ENCODE results near the gene ENO1. TPM values are rescaled to one million over a fixed set of nuclear protein-coding genes. Genes with fewer than 3 reads are reported as not detected.

The ENO1 gene
- total and polyA plus RNA-seq, 9 of the 15 experiments (the other 6 are each of a cell fraction or from before 2014, with no cell fraction given): 2,249 to 7,472 (median 2,868) TPM

DNA sequence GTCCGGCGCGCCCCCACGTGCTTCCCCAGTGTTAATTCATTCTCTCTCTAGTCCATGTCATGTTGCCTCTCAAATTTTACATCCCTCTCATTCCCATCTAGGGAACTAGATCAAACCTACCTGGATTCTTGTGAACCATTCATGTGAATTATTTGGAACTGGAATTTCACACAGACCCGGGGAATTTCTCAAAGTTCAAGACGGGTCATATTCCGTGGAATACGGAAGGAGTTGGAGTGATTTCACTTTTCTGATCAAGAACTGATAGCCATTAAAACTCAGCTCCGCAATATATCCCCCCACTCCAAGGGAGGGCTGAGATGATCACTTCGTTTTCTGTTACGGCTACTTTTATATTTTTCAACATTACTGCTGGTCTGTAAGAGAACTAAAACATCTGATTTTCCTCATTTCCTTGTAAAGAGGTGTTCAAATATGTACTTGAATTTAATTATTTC, 1.0 kb upstream of the ENO1 start (continued):
- TF ChIP-seq, protein P1, sequence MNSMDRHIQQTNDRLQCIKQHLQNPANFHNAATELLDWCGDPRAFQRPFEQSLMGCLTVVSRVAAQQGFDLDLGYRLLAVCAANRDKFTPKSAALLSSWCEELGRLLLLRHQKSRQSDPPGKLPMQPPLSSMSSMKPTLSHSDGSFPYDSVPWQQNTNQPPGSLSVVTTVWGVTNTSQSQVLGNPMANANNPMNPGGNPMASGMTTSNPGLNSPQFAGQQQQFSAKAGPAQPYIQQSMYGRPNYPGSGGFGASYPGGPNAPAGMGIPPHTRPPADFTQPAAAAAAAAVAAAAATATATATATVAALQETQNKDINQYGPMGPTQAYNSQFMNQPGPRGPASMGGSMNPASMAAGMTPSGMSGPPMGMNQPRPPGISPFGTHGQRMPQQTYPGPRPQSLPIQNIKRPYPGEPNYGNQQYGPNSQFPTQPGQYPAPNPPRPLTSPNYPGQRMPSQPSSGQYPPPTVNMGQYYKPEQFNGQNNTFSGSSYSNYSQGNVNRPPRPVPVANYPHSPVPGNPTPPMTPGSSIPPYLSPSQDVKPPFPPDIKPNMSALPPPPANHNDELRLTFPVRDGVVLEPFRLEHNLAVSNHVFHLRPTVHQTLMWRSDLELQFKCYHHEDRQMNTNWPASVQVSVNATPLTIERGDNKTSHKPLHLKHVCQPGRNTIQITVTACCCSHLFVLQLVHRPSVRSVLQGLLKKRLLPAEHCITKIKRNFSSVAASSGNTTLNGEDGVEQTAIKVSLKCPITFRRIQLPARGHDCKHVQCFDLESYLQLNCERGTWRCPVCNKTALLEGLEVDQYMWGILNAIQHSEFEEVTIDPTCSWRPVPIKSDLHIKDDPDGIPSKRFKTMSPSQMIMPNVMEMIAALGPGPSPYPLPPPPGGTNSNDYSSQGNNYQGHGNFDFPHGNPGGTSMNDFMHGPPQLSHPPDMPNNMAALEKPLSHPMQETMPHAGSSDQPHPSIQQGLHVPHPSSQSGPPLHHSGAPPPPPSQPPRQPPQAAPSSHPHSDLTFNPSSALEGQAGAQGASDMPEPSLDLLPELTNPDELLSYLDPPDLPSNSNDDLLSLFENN (IDR thresholded peaks at IDR 0.05; ENCODE audit: low read depth in 2 of 2, low read length in 2 of 2): no peak
- TF ChIP-seq BRD9 (IDR thresholded peaks at IDR 0.05; ENCODE audit: low read depth, partially characterized antibody) (peak; percentile 71), NCOR1 (IDR thresholded peaks at IDR 0.05) (no peak), BACH1 (tag; IDR thresholded peaks at IDR 0.05) (peak; percentile 83), RFX1 (IDR thresholded peaks at IDR 0.05) (no peak), CXXC5 (CRISPR knock-in tag; IDR thresholded peaks at IDR 0.05) (no peak), BMI1 (IDR thresholded peaks at IDR 0.05; ENCODE audit: low read length) (no peak), HDAC8 (tag; IDR thresholded peaks at IDR 0.05) (no peak), IFI16 (CRISPR knock-in tag; IDR thresholded peaks at IDR 0.05) (no peak), ZNF77 (CRISPR knock-in tag; IDR thresholded peaks at IDR 0.05) (no peak), EGR1 (conservative IDR thresholded peaks at IDR 0.05) (no peak), KLF16 (IDR thresholded peaks at IDR 0.05) (0 out of 2 replicates have a peak, but pooled peaks have one; percentile 9), HDAC2 (IDR thresholded peaks at IDR 0.05) (no peak), POLR3A (IDR thresholded peaks at IDR 0.05; ENCODE audit: borderline replicate concordance, extremely low read depth, insufficient read depth, insufficient read length) (no peak), THRAP3 (IDR thresholded peaks at IDR 0.05; ENCODE audit: borderline replicate concordance) (0 out of 2 replicates have a peak, but pooled peaks have one; percentile 49), GTF2E2 (tag; IDR thresholded peaks at IDR 0.05) (no peak), SOX6 (IDR thresholded peaks at IDR 0.05) (no peak), KDM2B (CRISPR knock-in tag; IDR thresholded peaks at IDR 0.05) (no peak)
- TF ChIP-seq, protein P2, sequence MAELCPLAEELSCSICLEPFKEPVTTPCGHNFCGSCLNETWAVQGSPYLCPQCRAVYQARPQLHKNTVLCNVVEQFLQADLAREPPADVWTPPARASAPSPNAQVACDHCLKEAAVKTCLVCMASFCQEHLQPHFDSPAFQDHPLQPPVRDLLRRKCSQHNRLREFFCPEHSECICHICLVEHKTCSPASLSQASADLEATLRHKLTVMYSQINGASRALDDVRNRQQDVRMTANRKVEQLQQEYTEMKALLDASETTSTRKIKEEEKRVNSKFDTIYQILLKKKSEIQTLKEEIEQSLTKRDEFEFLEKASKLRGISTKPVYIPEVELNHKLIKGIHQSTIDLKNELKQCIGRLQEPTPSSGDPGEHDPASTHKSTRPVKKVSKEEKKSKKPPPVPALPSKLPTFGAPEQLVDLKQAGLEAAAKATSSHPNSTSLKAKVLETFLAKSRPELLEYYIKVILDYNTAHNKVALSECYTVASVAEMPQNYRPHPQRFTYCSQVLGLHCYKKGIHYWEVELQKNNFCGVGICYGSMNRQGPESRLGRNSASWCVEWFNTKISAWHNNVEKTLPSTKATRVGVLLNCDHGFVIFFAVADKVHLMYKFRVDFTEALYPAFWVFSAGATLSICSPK (IDR thresholded peaks at IDR 0.05; ENCODE audit: borderline replicate concordance): no peak
- TF ChIP-seq, protein P3, sequence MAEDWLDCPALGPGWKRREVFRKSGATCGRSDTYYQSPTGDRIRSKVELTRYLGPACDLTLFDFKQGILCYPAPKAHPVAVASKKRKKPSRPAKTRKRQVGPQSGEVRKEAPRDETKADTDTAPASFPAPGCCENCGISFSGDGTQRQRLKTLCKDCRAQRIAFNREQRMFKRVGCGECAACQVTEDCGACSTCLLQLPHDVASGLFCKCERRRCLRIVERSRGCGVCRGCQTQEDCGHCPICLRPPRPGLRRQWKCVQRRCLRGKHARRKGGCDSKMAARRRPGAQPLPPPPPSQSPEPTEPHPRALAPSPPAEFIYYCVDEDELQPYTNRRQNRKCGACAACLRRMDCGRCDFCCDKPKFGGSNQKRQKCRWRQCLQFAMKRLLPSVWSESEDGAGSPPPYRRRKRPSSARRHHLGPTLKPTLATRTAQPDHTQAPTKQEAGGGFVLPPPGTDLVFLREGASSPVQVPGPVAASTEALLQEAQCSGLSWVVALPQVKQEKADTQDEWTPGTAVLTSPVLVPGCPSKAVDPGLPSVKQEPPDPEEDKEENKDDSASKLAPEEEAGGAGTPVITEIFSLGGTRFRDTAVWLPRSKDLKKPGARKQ (CRISPR knock-in tag; IDR thresholded peaks at IDR 0.05): no peak
- TF ChIP-seq, protein P4, sequence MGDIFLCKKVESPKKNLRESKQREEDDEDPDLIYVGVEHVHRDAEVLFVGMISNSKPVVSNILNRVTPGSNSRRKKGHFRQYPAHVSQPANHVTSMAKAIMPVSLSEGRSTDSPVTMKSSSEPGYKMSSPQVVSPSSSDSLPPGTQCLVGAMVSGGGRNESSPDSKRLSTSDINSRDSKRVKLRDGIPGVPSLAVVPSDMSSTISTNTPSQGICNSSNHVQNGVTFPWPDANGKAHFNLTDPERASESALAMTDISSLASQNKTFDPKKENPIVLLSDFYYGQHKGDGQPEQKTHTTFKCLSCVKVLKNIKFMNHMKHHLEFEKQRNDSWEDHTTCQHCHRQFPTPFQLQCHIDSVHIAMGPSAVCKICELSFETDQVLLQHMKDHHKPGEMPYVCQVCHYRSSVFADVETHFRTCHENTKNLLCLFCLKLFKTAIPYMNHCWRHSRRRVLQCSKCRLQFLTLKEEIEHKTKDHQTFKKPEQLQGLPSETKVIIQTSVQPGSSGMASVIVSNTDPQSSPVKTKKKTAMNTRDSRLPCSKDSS (IDR thresholded peaks at IDR 0.05; ENCODE audit: low read depth, partially characterized antibody): no peak
